Transverse colon (tissue), 3 donors: ENCODE results near the gene MUC6.

Experiments used
- EP300 ChIP-seq: sonication (generic); formaldehyde crosslinking; IDR thresholded peaks from one replicate; pipeline ENCODE4 v1.6.1; 2017; ENCODE audit warnings: antibody characterized with exemption, low read depth
- POLR2A ChIP-seq: fragments of 450-650 bp; IDR thresholded peaks from one replicate; pipeline ENCODE4 v1.6.1; 2016; ENCODE audit warnings: antibody characterized with exemption, mild to moderate bottlenecking, moderate library complexity
- TF ChIP-seq, protein P1 (sequence below), 5 experiments: fragments of 200-600 bp in 3 of 5; fragments of 450-650 bp in 2 of 5; sonication (generic) in 3 of 5; IDR thresholded peaks; 1 replicate in 2 of 5; 2 replicates in 3 of 5; pipeline ENCODE4 v1.5.1; 2016 to 2017; ENCODE audit warnings: antibody characterized with exemption in 5 of 5, inconsistent platforms in 3 of 5, mild to moderate bottlenecking in 2 of 5, moderate library complexity in 1 of 5

DNA sequence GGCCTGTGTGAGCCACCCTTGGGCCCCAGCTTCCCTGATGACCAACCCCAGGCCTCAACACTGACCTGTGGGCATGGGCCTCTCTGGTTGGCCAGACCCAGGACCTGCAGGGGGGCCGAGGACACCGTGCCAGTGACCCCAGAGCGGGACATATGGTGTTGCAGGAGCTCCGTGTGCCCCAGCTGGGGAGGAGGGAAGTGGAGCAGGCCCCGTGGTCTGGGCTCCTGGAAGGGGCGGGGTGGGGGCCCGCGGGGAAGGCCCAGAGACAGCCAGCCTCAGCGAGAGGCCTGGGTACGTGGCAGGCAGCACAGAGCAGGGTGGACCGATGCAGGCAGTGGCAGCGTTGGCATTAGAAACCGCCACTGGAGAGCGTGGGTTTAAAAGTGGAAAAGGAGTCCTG is 22.2 kb downstream of the MUC6 start:
- TF ChIP-seq, protein P1, sequence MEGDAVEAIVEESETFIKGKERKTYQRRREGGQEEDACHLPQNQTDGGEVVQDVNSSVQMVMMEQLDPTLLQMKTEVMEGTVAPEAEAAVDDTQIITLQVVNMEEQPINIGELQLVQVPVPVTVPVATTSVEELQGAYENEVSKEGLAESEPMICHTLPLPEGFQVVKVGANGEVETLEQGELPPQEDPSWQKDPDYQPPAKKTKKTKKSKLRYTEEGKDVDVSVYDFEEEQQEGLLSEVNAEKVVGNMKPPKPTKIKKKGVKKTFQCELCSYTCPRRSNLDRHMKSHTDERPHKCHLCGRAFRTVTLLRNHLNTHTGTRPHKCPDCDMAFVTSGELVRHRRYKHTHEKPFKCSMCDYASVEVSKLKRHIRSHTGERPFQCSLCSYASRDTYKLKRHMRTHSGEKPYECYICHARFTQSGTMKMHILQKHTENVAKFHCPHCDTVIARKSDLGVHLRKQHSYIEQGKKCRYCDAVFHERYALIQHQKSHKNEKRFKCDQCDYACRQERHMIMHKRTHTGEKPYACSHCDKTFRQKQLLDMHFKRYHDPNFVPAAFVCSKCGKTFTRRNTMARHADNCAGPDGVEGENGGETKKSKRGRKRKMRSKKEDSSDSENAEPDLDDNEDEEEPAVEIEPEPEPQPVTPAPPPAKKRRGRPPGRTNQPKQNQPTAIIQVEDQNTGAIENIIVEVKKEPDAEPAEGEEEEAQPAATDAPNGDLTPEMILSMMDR (IDR thresholded peaks at IDR 0.05): no peak
- no peak for TF ChIP-seq EP300
- TF ChIP-seq POLR2A: no peak
